Kidney (tissue), 14 donors: ENCODE data around the gene CCDC68. TPM values are rescaled to one million over a fixed set of nuclear protein-coding genes. Genes with fewer than 3 reads are reported as not detected.
A peak's percentile ranks its signal among the peaks of the same experiment; 100 is the strongest.

Source experiments
- DNase-seq, 5 donors: peaks; one replicate each; pipeline ENCODE4 v3.0.0-alpha.2; 2013 to 2020
- FAIRE-seq: peaks from 2 replicates; lab custom pipeline; 2012; peaks lifted over from hg19 to GRCh38; lab: Jason Lieb, UNC
- H3K27ac ChIP-seq, 2 donors: one replicate each; pipeline ENCODE4 v1.7.0; 2013; ENCODE audit warnings: low read depth in 2 of 2, low read length in 2 of 2, inconsistent platforms in 1 of 2
- H3K27me3 ChIP-seq: one replicate; pipeline ENCODE4 v1.7.1; 2013; ENCODE audit warnings: low read length, inconsistent platforms; ENCODE audit not compliant: control insufficient read depth, insufficient read depth
- H3K36me3 ChIP-seq, 3 donors: one replicate each; pipeline versions ENCODE4 v1.7.0 to v1.7.1; 2013; ENCODE audit warnings: low read length in 3 of 3, control low read depth in 1 of 3, inconsistent platforms in 1 of 3; ENCODE audit not compliant: insufficient read depth in 3 of 3, control insufficient read depth in 2 of 3
- H3K4me1 ChIP-seq, 3 donors: one replicate each; pipeline versions ENCODE4 v1.7.0 to v1.7.1; 2013; ENCODE audit warnings: low read length in 3 of 3, inconsistent platforms in 1 of 3, low read depth in 1 of 3; ENCODE audit not compliant: control insufficient read depth in 2 of 3, insufficient read depth in 2 of 3
- H3K4me3 ChIP-seq, 3 donors: one replicate each; pipeline versions ENCODE4 v1.7.0 to v1.8.1; 2013; ENCODE audit warnings: low read length in 3 of 3, control low read depth in 1 of 3, inconsistent platforms in 1 of 3
- H3K9ac ChIP-seq, 3 donors: one replicate each; pipeline versions ENCODE4 v1.7.0 to v1.7.1; 2013; ENCODE audit warnings: low read length in 3 of 3, control low read depth in 1 of 3, inconsistent platforms in 1 of 3
- H3K9me3 ChIP-seq, 3 donors: one replicate each; pipeline versions ENCODE4 v1.7.0 to v1.7.1; 2013; ENCODE audit warnings: low read length in 3 of 3, control low read depth in 1 of 3, inconsistent platforms in 1 of 3; ENCODE audit not compliant: control insufficient read depth in 2 of 3, insufficient read depth in 1 of 3
- CTCF ChIP-seq: IDR thresholded peaks from 3 replicates; pipeline ENCODE4 v1.5.1; 2012; ENCODE audit warnings: mild to moderate bottlenecking, moderate library complexity, borderline replicate concordance; ENCODE audit not compliant: insufficient read depth; ENCODE audit errors: extremely low read depth
- intact Hi-C: fragments of 100-400 bp; cut with DNase I; formaldehyde crosslinking; loops from one replicate; pipeline ENCODE4 v1.11.1; 2022
- polyA plus RNA-seq: library from polyadenylated mRNA; stranded (reverse); fragments of 350-450 nt; fragmentation: Illumina TruSeq; extraction: RNeasy Lipid Tissue Mini Kit (QIAGEN cat#74804); gene quantifications from one replicate; pipeline ENCODE4 v1.2.3, GENCODE V29; 2014; ENCODE audit warnings: low read depth, low replicate concordance; ENCODE audit not compliant: insufficient read depth
- total RNA-seq: library from RNA; stranded (reverse); fragmentation: NEBNext Ultra II Directional; extraction: Animal tissue kit (Norgen Biotek cat#: 25700); gene quantifications from one replicate; pipeline ENCODE4 v1.2.1, GENCODE V29; 2021
- donor health status: control.
- donor health status: control.
- donor health status: control.
- donor health status: control.
- donor health status: control.
- donor health status: DM: yes; HTN: yes; CAD: no.
- donor health status: Normal renal cell carcinoma (clear cell type).

The CCDC68 gene
- total and polyA plus RNA-seq, 2 donors from 2014 or later = 2.6 to 6.1 TPM

- Histone ChIP-seq H3K9me3 (no peaks in the 10 kb centered on the region), H3K4me3 (no peak overlapping the region), H3K9ac (no peak overlapping the region), H3K27ac (no peak overlapping the region), H3K36me3 (no peaks in the 10 kb centered on the region), H3K27me3 (no peaks in the 10 kb centered on the region), H3K4me1 (no peaks in the 10 kb centered on the region)
- no peak for TF ChIP-seq CTCF
- FAIRE-seq = no peak
- no peak for DNase-seq
- intact Hi-C loops = no loop called here
These were observed 49.7 kb downstream of the CCDC68 start for GRCh38 chr18:54909538-54909937.

- no peaks in the 10 kb centered on the region for H3K36me3 ChIP-seq
- peak in 1 of 5 donors; percentile 4 for DNase-seq
- no peak for TF ChIP-seq CTCF
- H3K9ac ChIP-seq = no peak overlapping the region
- H3K27ac ChIP-seq = no peak overlapping the region
- intact Hi-C loops = no loop called here
- no peak overlapping the region for H3K4me3 ChIP-seq
- H3K4me1 ChIP-seq = no peaks in the 10 kb centered on the region
- no peaks in the 10 kb centered on the region for H3K9me3 ChIP-seq
- no peaks in the 10 kb centered on the region for H3K27me3 ChIP-seq
- FAIRE-seq = no peak
These were observed 52.7 kb downstream of the CCDC68 start for GRCh38 chr18:54906331-54907185.

- H3K9ac ChIP-seq = no peak overlapping the region
- intact Hi-C loops = no loop called here
- FAIRE-seq = no peak
- no peak for TF ChIP-seq CTCF
- H3K27ac ChIP-seq = no peak overlapping the region
- H3K27me3 ChIP-seq = no peaks in the 10 kb centered on the region
- H3K9me3 ChIP-seq = no peaks in the 10 kb centered on the region
- no peak for DNase-seq
- no peaks in the 10 kb centered on the region for H3K4me1 ChIP-seq
- H3K4me3 ChIP-seq = no peak overlapping the region
- no peaks in the 10 kb centered on the region for H3K36me3 ChIP-seq
These were observed 53.6 kb downstream of the CCDC68 start for GRCh38 chr18:54905629-54906028.
